Sigmoid colon (tissue), 4 donors: ENCODE results near the gene IRX6.

Experiments
- CTCF ChIP-seq, 4 experiments: fragments of 450-650 bp in 3 of 4; fragments of 200-600 bp in 1 of 4; IDR thresholded peaks; one replicate each; pipeline ENCODE4 v1.5.1; 2016 to 2019; ENCODE audit warnings: antibody characterized with exemption in 4 of 4, mild to moderate bottlenecking in 3 of 4, moderate library complexity in 2 of 4
- EP300 ChIP-seq, 4 donors: sonication (generic); formaldehyde crosslinking; IDR thresholded peaks; one replicate each; pipeline ENCODE4 v1.6.1; 2017; ENCODE audit warnings: antibody characterized with exemption in 4 of 4
- POLR2A ChIP-seq, 2 donors: fragments of 450-650 bp; IDR thresholded peaks; one replicate each; pipeline ENCODE4 v1.6.1; 2016; ENCODE audit warnings: antibody characterized with exemption in 2 of 2, mild to moderate bottlenecking in 2 of 2, moderate library complexity in 2 of 2

GRCh38 chr16:55285586-55285985 is 38.4 kb upstream of the IRX6 start:
- no peak for TF ChIP-seq CTCF (IDR thresholded peaks at IDR 0.05)
- no peak for TF ChIP-seq EP300 (IDR thresholded peaks at IDR 0.05)
- no peak for TF ChIP-seq POLR2A (IDR thresholded peaks at IDR 0.05)
